GM18499 (cell line): Measurements from ENCODE around the gene POLR3G.

Experiments
- ATAC-seq: cut with Tn5 transposase; IDR thresholded peaks from one replicate; pipeline ENCODE4 v1.9.1; 2021; ENCODE audit warnings: moderate number of reproducible peaks; ENCODE audit not compliant: insufficient read depth, unreplicated experiment

The POLR3G gene

GRCh38 chr5:90495146-90495545 lies 20.5 kb downstream of the POLR3G start:
- ATAC-seq = no peak

- ATAC-seq = no peak
Measured at GRCh38 chr5:90503596-90503995, 28.9 kb downstream of the POLR3G start.

DNA sequence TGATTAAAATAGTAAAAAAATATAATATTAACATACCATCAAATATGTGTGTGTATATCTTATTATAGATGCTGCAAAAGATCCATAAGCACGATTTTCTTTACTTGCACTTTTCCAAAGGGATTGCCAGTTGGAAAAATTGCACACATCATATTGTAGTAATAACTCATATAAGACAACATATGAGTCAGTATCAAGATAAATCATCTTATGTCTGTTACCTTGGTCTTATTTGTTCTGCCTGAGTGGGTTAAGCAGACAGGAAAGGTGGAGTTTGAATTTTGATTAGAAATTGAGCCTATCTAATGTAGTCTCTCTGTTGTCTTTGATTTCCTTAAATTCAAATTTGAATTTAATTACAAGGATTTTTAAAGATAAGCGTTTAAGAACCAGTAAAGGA lies 30.1 kb downstream of the POLR3G start:
- no peak for ATAC-seq

DNA sequence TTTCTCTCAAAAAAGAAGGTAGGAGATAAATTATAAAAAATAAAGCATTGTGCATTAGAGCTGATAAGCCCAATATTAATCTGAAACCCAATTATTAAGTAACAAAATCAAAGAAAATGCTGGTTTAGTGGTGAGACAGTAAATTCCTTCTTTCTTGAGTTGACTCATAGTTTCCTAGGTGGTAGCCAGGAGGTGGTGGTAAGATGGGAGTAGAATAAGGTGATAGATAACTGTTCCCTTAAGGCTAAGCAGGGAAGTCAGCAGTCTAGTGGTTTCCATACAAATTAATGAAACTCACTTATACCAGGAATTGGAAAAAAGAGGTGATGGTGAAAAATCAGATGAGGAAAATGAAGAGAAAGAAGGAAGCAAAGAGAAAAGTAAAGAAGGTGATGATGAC lies 31.6 kb downstream of the POLR3G start:
- no peak for ATAC-seq

DNA sequence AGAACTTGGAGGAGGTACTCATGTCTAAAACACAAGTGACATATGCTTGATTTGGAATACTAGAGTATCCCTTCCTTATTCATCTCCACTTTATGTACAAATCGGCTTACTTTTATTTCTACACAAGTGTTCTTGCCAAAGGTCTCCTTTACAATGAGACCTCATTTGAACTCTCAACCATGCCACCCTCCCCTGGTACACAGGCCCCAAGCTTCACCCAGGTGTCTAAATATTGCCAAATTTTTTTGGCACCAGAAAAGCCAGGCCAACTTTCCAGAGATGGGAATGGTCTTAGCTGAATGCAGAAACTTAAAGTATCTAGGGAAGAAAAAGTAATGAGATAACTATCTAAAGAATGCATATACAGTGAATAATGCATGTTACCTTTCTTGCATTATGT lies 35.8 kb downstream of the POLR3G start:
- no peak for ATAC-seq

GRCh38 chr5:90514520-90514919 lies 39.9 kb downstream of the POLR3G start:
- ATAC-seq = no peak

- ATAC-seq = peak; percentile 50
Measured at GRCh38 chr5:90518661-90519060, 44.0 kb downstream of the POLR3G start.

- no peak for ATAC-seq
Measured at GRCh38 chr5:90519081-90519480, 44.4 kb downstream of the POLR3G start.

DNA sequence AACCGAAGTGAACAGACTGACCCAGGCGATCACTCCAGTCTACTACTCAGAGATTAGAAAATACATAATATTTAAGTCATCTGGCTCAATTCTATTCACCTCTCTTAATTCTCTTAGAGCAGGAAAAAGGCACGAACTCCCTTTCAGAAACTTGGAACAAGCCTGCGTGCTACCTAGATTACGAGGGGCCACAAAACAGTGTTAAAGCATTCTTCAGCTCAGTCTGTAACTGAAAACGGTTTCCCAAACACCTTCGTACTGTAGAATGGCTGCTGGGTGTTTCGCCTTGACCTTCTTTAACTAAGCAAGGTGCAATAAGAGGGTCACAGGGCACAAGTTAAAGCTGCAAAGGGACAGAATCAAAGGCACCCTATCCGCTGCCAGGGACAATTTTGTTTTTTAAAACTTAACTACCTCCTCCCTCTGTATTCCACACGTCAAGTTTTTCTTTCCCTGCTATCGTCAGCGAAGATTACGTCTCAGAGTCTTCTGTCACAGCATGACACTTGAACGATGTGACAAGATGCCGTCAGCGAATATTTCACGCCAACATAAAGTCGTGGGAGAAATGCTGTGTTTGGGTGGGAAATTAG lies 54.0 kb downstream of the POLR3G start:
- no peak for ATAC-seq

DNA sequence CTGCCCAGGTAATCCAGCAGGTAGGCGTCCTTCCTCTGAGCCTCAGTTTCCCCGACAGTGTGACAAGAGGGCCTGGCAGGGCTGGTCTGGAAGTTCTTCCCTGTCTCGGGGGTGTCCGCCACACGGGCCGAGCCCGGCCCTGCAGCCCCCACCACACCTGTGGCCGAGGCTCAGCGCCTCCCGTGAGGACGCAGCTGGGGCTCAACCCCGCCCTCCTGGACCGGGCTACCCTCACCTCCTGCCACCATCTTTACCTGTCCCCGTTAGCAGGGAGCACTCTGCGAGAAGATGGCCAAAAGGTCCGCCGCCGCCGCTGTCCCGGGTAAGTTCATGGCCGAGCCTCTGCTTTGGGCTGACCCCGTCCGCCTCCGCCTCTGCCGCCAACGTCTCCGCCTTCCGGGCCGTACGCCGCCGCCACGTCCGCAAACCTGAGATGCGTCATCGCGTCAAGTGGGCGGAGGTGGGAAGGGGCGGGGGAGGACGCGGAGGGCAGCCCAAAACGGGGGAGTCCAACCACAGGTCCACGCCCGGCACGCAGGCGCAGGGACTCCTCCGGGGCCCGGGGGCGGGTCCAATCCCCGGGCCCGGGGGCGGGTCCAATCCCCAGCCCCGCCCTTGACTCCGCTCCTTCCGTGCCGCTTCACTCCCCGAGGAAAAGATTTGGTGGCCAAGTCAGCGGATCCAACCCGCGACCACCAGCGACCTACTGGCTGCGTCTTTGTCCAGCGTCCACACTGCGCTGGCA lies 54.7 kb downstream of the POLR3G start, which contains the start of gene LYSMD3:
Gene LYSMD3, minus strand, starts transcription at position 391 of the 745 bp plus-strand sequence. CDS start 4,295 bp downstream, outside the sequence.
- ATAC-seq = peak; percentile 82

GRCh38 chr5:90529939-90530677 lies 55.4 kb downstream of the POLR3G start:
- ATAC-seq = peak; percentile 33

- ATAC-seq = no peak
Measured at GRCh38 chr5:90530736-90531487, 56.2 kb downstream of the POLR3G start.

DNA sequence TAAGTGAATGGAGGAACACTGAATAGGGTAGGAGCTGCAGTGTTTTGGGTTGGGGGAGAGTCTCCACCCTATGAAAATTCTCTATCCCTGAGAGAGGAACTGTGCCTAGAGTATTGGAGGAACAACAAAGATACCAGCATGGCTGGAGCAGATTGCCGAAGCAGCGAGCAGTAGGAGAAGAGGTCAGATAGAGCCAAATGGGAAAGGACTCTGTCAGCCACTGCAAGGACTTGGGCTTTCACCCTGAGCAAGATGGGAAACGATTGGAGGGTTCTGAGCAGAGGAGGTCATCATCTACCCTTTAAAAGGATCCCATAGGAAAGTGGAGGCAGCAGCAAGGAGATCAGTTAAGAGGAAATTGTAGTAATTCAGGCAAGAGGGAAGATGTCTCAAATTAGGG lies 59.1 kb downstream of the POLR3G start:
- ATAC-seq = no peak

GRCh38 chr5:90534922-90535321 lies 60.3 kb downstream of the POLR3G start:
- ATAC-seq = no peak

DNA sequence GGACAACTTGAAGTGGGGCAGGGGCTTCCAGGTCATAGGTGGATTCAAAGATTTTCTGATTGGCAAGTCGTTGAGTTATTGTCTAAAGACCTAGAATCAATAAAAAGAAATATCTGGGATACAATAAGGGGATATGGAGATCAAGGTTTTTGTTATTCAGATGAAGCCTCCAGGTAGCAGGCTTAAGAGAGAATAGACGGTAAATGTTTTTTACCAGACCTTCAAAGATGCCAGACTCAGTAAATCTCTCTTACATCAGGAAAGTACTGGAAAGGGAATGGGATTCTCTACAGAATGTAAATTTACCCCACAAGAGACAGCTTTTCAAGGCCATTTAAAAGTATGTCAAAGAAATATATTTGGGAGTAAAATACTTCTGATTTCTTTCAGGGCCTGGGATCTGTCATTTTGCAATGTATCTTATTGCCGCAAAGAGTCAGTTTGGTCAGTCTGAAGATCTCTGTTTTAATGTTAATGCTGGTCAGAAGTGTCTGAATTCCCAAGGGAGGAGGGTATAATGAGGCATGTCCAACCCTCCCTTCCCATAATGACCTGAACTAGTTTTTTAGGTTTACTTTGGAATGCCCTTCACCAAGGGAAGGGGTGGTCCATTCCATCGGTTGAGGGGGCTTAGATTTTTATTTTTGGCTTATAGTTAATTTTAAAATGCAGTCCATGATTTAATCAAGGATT lies 68.3 kb downstream of the POLR3G start:
- ATAC-seq = no peak

GRCh38 chr5:90545511-90545910 lies 70.8 kb downstream of the POLR3G start:
- ATAC-seq = no peak

- ATAC-seq = no peak
Measured at GRCh38 chr5:90546216-90546837, 71.7 kb downstream of the POLR3G start.

DNA sequence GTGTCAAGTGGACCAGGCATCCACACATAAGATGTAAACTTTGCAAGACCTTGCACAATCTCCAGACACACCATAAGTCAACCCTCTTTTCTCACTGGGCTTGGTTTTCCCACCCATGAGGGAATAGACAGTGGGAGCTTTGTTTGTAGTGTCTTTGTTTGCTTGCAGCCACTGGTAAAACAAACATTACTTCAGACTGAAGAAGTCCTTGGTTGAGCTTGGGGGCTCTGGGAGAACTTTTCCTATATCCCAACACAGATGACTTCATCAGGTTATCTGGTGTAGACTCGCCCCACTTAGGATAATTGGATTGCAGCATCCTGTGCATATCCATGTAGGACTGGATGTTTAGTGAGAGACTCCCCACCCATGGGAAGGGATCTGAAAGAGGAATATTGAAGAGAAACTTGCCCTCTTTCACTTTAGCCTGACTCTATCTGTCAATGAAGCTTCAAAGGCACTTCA lies 72.4 kb downstream of the POLR3G start:
- ATAC-seq = no peak

- ATAC-seq = no peak
Measured at GRCh38 chr5:90548069-90548593, 73.5 kb downstream of the POLR3G start.
